GM23338 (cell line): Measurements from ENCODE around the gene SCUBE2.

Experiments used
- POLR2AphosphoS5 ChIP-seq: IDR thresholded peaks from 2 replicates; pipeline ENCODE4 v1.6.1; 2016; ENCODE audit warnings: antibody characterized with exemption, low read depth
- REST ChIP-seq: IDR thresholded peaks from one replicate; pipeline ENCODE4 v1.6.1; 2018; ENCODE audit warnings: antibody characterized with exemption; ENCODE audit not compliant: unreplicated experiment
- TF ChIP-seq, protein P1 (sequence below), 2 experiments: fragments of 200-600 bp in 1 of 2; sonication (generic) in 1 of 2; conservative IDR thresholded peaks; 2 replicates each; pipeline versions ENCODE4 v1.5.1 to v1.6.1; 2016 to 2017; ENCODE audit warnings: antibody characterized with exemption in 2 of 2, low read depth in 2 of 2, mild to moderate bottlenecking in 2 of 2, moderate library complexity in 1 of 2

GRCh38 chr11:9094420-9094819 is 3.0 kb upstream of the SCUBE2 start:
- TF ChIP-seq, protein P1, sequence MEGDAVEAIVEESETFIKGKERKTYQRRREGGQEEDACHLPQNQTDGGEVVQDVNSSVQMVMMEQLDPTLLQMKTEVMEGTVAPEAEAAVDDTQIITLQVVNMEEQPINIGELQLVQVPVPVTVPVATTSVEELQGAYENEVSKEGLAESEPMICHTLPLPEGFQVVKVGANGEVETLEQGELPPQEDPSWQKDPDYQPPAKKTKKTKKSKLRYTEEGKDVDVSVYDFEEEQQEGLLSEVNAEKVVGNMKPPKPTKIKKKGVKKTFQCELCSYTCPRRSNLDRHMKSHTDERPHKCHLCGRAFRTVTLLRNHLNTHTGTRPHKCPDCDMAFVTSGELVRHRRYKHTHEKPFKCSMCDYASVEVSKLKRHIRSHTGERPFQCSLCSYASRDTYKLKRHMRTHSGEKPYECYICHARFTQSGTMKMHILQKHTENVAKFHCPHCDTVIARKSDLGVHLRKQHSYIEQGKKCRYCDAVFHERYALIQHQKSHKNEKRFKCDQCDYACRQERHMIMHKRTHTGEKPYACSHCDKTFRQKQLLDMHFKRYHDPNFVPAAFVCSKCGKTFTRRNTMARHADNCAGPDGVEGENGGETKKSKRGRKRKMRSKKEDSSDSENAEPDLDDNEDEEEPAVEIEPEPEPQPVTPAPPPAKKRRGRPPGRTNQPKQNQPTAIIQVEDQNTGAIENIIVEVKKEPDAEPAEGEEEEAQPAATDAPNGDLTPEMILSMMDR (conservative IDR thresholded peaks at IDR 0.05; ENCODE audit: low read depth in 2 of 2) = no peak
- TF ChIP-seq REST = no peak
- TF ChIP-seq POLR2AphosphoS5 = no peak
